Embryonic facial prominence (tissue), 1 donor: ENCODE measurements around the gene SLC4A4.

ENCODE experiments used
- DNase-seq: peaks from one replicate; pipeline ENCODE4 v3.0.0-alpha.2; 2016; ENCODE audit errors: extremely low spot score

SLC4A4 gene

GRCh38 chr4:71537551-71538065 is 198.8 kb downstream of the SLC4A4 start:
- no peak for DNase-seq

GRCh38 chr4:71538528-71538927 is 199.7 kb downstream of the SLC4A4 start:
- no peak for DNase-seq

- DNase-seq: no peak
Measured at GRCh38 chr4:71540749-71541269, 202.0 kb downstream of the SLC4A4 start.

GRCh38 chr4:71541541-71541940 is 202.7 kb downstream of the SLC4A4 start:
- no peak for DNase-seq

GRCh38 chr4:71545168-71545567 is 206.3 kb downstream of the SLC4A4 start:
- DNase-seq: no peak

GRCh38 chr4:71549516-71550160 is 210.8 kb downstream of the SLC4A4 start:
- DNase-seq: no peak

GRCh38 chr4:71550220-71551165 is 211.7 kb downstream of the SLC4A4 start:
- no peak for DNase-seq

- no peak for DNase-seq
Measured at GRCh38 chr4:71553605-71554004, 214.8 kb downstream of the SLC4A4 start.

GRCh38 chr4:71554025-71554424 is 215.2 kb downstream of the SLC4A4 start:
- DNase-seq: no peak

GRCh38 chr4:71558248-71558647 is 219.4 kb downstream of the SLC4A4 start:
- DNase-seq: no peak

GRCh38 chr4:71559957-71560571 is 221.2 kb downstream of the SLC4A4 start:
- no peak for DNase-seq

- no peak for DNase-seq
Measured at GRCh38 chr4:71564775-71565174, 226.0 kb downstream of the SLC4A4 start.

- no peak for DNase-seq
Measured at GRCh38 chr4:71566856-71567255, 228.0 kb downstream of the SLC4A4 start.

GRCh38 chr4:71568131-71568530 is 229.3 kb downstream of the SLC4A4 start:
- DNase-seq: no peak

GRCh38 chr4:71570492-71570891 is 231.7 kb downstream of the SLC4A4 start:
- DNase-seq: no peak

GRCh38 chr4:71571346-71571745 is 232.5 kb downstream of the SLC4A4 start:
- DNase-seq: no peak

- no peak for DNase-seq
Measured at GRCh38 chr4:71583971-71584370, 245.2 kb downstream of the SLC4A4 start.

- no peak for DNase-seq
Measured at GRCh38 chr4:71584585-71584984, 245.8 kb downstream of the SLC4A4 start.

GRCh38 chr4:71586087-71586763 is 247.4 kb downstream of the SLC4A4 start:
- DNase-seq: no peak

- no peak for DNase-seq
Measured at GRCh38 chr4:71587995-71588394, 249.2 kb downstream of the SLC4A4 start.

- no peak for DNase-seq
Measured at GRCh38 chr4:71592793-71593192, 254.0 kb downstream of the SLC4A4 start.

GRCh38 chr4:71593311-71593710 is 254.5 kb downstream of the SLC4A4 start:
- no peak for DNase-seq
